ENCODE results near the gene SGIP1.

DNA sequence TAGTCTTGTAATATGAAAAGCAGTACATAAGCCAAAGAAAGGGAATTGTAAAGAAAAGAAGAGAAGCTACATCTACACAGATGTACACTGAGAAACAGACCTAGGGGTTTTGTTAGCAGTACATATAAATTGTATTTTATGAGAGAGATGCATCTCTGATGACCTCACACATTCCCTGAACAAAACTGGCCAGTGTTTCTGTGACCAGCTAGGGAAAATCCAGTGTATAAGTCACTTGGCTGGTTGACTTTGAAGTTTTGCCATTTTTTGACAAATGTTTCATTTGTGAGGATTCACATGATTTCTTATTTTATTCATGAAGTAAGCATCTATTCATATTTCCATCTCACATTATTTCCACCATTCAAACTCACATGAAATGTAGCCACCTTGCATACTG lies 190.0 kb downstream of the SGIP1 start:
- TF ChIP-seq, protein P1, sequence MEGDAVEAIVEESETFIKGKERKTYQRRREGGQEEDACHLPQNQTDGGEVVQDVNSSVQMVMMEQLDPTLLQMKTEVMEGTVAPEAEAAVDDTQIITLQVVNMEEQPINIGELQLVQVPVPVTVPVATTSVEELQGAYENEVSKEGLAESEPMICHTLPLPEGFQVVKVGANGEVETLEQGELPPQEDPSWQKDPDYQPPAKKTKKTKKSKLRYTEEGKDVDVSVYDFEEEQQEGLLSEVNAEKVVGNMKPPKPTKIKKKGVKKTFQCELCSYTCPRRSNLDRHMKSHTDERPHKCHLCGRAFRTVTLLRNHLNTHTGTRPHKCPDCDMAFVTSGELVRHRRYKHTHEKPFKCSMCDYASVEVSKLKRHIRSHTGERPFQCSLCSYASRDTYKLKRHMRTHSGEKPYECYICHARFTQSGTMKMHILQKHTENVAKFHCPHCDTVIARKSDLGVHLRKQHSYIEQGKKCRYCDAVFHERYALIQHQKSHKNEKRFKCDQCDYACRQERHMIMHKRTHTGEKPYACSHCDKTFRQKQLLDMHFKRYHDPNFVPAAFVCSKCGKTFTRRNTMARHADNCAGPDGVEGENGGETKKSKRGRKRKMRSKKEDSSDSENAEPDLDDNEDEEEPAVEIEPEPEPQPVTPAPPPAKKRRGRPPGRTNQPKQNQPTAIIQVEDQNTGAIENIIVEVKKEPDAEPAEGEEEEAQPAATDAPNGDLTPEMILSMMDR (IDR thresholded peaks at IDR 0.05) = no peak
- TF ChIP-seq POLR2AphosphoS5 (IDR thresholded peaks at IDR 0.05; ENCODE audit: low read depth, low read length) = no peak
- TF ChIP-seq, protein P2, sequence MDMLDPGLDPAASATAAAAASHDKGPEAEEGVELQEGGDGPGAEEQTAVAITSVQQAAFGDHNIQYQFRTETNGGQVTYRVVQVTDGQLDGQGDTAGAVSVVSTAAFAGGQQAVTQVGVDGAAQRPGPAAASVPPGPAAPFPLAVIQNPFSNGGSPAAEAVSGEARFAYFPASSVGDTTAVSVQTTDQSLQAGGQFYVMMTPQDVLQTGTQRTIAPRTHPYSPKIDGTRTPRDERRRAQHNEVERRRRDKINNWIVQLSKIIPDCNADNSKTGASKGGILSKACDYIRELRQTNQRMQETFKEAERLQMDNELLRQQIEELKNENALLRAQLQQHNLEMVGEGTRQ (IDR thresholded peaks at IDR 0.05; ENCODE audit: borderline replicate concordance, low read depth, low read length) = no peak
- TF ChIP-seq FOSL2 (IDR thresholded peaks at IDR 0.05; ENCODE audit: borderline replicate concordance, low read depth) = no peak

All from SK-N-SH (cell line).